GM18907 (cell line): Measurements from ENCODE around the gene G3BP1.
"Not testable (repeated sequence)": the region's sequence is repeated elsewhere in the genome, so short reads cannot be mapped to it uniquely, and the experiment has no call there.

Experiments used
- ATAC-seq: cut with Tn5 transposase; IDR thresholded peaks from one replicate; pipeline ENCODE4 v1.9.1; 2021; ENCODE audit warnings: mild to moderate bottlenecking, moderate library complexity; ENCODE audit not compliant: unreplicated experiment

G3BP1 gene

GRCh38 chr5:151751593-151751992, 20.2 kb upstream of the G3BP1 start:
- no peak for ATAC-seq

GRCh38 chr5:151755383-151755782, 16.4 kb upstream of the G3BP1 start:
- no peak for ATAC-seq

- ATAC-seq, result peak; percentile 17
These were observed 14.3 kb upstream of the G3BP1 start for GRCh38 chr5:151757233-151758140.

GRCh38 chr5:151758141-151758429, 13.7 kb upstream of the G3BP1 start:
- ATAC-seq, result peak; percentile 31

GRCh38 chr5:151758430-151759241, 13.1 kb upstream of the G3BP1 start, which contains the start of gene ATOX1:
Gene ATOX1 (minus strand): TSS chr5:151758631. CDS start chr5:151758551, 80 bp downstream.
- peak; percentile 96 for ATAC-seq

- ATAC-seq, result no peak
These were observed 7.0 kb upstream of the G3BP1 start for GRCh38 chr5:151764801-151765200.

- ATAC-seq, result no peak
These were observed 4.8 kb upstream of the G3BP1 start for GRCh38 chr5:151766975-151767374.

- peak; percentile 40 for ATAC-seq
These were observed 1.1 kb upstream of the G3BP1 start for GRCh38 chr5:151770383-151771258.

- ATAC-seq, result no peak
These were observed 483 bp downstream of the G3BP1 start for GRCh38 chr5:151772029-151772845.

- no peak for ATAC-seq
These were observed 1.2 kb downstream of the G3BP1 start for GRCh38 chr5:151772846-151773561.

- ATAC-seq, result no peak
These were observed 2.2 kb downstream of the G3BP1 start for GRCh38 chr5:151773951-151774350.

GRCh38 chr5:151775025-151775606, 3.4 kb downstream of the G3BP1 start:
- no peak for ATAC-seq

GRCh38 chr5:151779531-151780125, 7.9 kb downstream of the G3BP1 start:
- ATAC-seq, result peak; percentile 46

- ATAC-seq, result no peak
These were observed 8.6 kb downstream of the G3BP1 start for GRCh38 chr5:151780348-151780747.

GRCh38 chr5:151781201-151781600, 9.4 kb downstream of the G3BP1 start:
- no peak for ATAC-seq

- ATAC-seq, result not testable (repeated sequence)
These were observed 11.9 kb downstream of the G3BP1 start for GRCh38 chr5:151783664-151784063.

- no peak for ATAC-seq
These were observed 12.4 kb downstream of the G3BP1 start for GRCh38 chr5:151784141-151784540.

- no peak for ATAC-seq
These were observed 14.7 kb downstream of the G3BP1 start for GRCh38 chr5:151786468-151786867.

GRCh38 chr5:151787817-151788216, 16.1 kb downstream of the G3BP1 start:
- ATAC-seq, result no peak
